IPS-18c (cell line): ENCODE results near the gene CNOT11.
"Not testable (repeated sequence)": the region's sequence is repeated elsewhere in the genome, so short reads cannot be mapped to it uniquely, and the experiment has no call there.

ENCODE experiments used
- H3K4me3 ChIP-seq: 2 replicates; pipeline ENCODE4 v1.7.0; 2013; ENCODE audit warnings: low read depth, mild to moderate bottlenecking, low read length, moderate library complexity; ENCODE audit not compliant: insufficient read depth
- H3K9me3 ChIP-seq: one replicate; pipeline ENCODE4 v1.6.1; 2013; ENCODE audit warnings: mild to moderate bottlenecking, low read length, moderate library complexity; ENCODE audit not compliant: control insufficient read depth, insufficient read depth

CNOT11 gene

GRCh38 chr2:101252408-101253012 is at the start of gene CNOT11:
TSS of gene CNOT11 (plus strand) at chr2:101252886. CDS start at chr2:101252965, 79 bp downstream.
- H3K4me3 ChIP-seq: peak within 1 kb of the TSS; percentile 96
- no peaks in the 10 kb centered on the region for H3K9me3 ChIP-seq

GRCh38 chr2:101204400-101205115 is 48.1 kb upstream of the CNOT11 start:
- no peaks in the 10 kb centered on the region for H3K9me3 ChIP-seq
- no peak overlapping the region for H3K4me3 ChIP-seq

GRCh38 chr2:101205521-101206479 is 46.9 kb upstream of the CNOT11 start:
- Histone ChIP-seq H3K9me3 (peaks cover 2% of the 10 kb centered on the region), H3K4me3 (no peak overlapping the region)

GRCh38 chr2:101208830-101209229 is 43.9 kb upstream of the CNOT11 start:
- peaks cover 2% of the 10 kb centered on the region for H3K9me3 ChIP-seq
- H3K4me3 ChIP-seq: no peak overlapping the region

- Histone ChIP-seq H3K4me3 (no peak overlapping the region), H3K9me3 (no peaks in the 10 kb centered on the region)
Observed at GRCh38 chr2:101219246-101219645, 33.4 kb upstream of the CNOT11 start.

- not testable (repeated sequence) for H3K4me3 ChIP-seq, H3K9me3 ChIP-seq
Observed at GRCh38 chr2:101220091-101220490, 32.6 kb upstream of the CNOT11 start.

GRCh38 chr2:101223814-101224231 is 28.9 kb upstream of the CNOT11 start:
- Histone ChIP-seq H3K9me3 (no peaks in the 10 kb centered on the region), H3K4me3 (no peak overlapping the region)

GRCh38 chr2:101230541-101231001 is 22.1 kb upstream of the CNOT11 start:
- Histone ChIP-seq H3K4me3 (no peak overlapping the region), H3K9me3 (no peaks in the 10 kb centered on the region)

GRCh38 chr2:101231240-101231639 is 21.4 kb upstream of the CNOT11 start:
- Histone ChIP-seq H3K9me3 (no peaks in the 10 kb centered on the region), H3K4me3 (no peak overlapping the region)

GRCh38 chr2:101231937-101232730 is 20.6 kb upstream of the CNOT11 start:
- H3K4me3 ChIP-seq: no peak overlapping the region
- H3K9me3 ChIP-seq: no peaks in the 10 kb centered on the region

- Histone ChIP-seq H3K9me3 (no peaks in the 10 kb centered on the region), H3K4me3 (no peak overlapping the region)
Observed at GRCh38 chr2:101232770-101233169, 19.9 kb upstream of the CNOT11 start.

GRCh38 chr2:101234169-101234938 is 18.3 kb upstream of the CNOT11 start:
- no peaks in the 10 kb centered on the region for H3K9me3 ChIP-seq

GRCh38 chr2:101235956-101236355 is 16.7 kb upstream of the CNOT11 start:
- not testable (repeated sequence) for H3K4me3 ChIP-seq, H3K9me3 ChIP-seq

More at GRCh38 chr2:101234169-101234938, 18.3 kb upstream of the CNOT11 start:
- no peak overlapping the region for H3K4me3 ChIP-seq

GRCh38 chr2:101237944-101238343 is 14.7 kb upstream of the CNOT11 start:
- H3K4me3 ChIP-seq, H3K9me3 ChIP-seq: not testable (repeated sequence)

- H3K9me3 ChIP-seq: no peaks in the 10 kb centered on the region
- no peak overlapping the region for H3K4me3 ChIP-seq
Observed at GRCh38 chr2:101238930-101239759, 13.5 kb upstream of the CNOT11 start.

GRCh38 chr2:101239760-101240118 is 12.9 kb upstream of the CNOT11 start:
- H3K9me3 ChIP-seq, H3K4me3 ChIP-seq: not testable (repeated sequence)
